H1 (cell line): ENCODE data around the gene WASF3. TPM values are rescaled to one million over a fixed set of nuclear protein-coding genes. Genes with fewer than 3 reads are reported as not detected.

Experiments
- CTCF ChIA-PET: fragments of 300-600 bp; sonication (Branson Sonifier 250); formaldehyde crosslinking; loops from one replicate; lab custom pipeline; 2021; ENCODE audit not compliant: partially characterized antibody; lab: Charles Lee
- POLR2A ChIA-PET: fragments of 300-600 bp; sonication (Branson Sonifier 250); formaldehyde crosslinking; loops from one replicate; lab custom pipeline; 2021; ENCODE audit warnings: inconsistent platforms; ENCODE audit not compliant: partially characterized antibody; lab: Charles Lee
- DNase-seq, 2 experiments: peaks; one replicate each; pipeline versions ENCODE4 v3.0.0 to v3.0.0-alpha.2; 2010 to 2022; ENCODE audit warnings: low spot score in 2 of 2, low read depth in 1 of 2, mixed read lengths in 1 of 2
- FAIRE-seq: peaks from 2 replicates; lab custom pipeline; 2011; peaks lifted over from hg19 to GRCh38; lab: Jason Lieb, UNC
- H2AFZ ChIP-seq: 2 replicates; pipeline ENCODE4 v1.8.1; 2012; ENCODE audit warnings: low read length, inconsistent platforms
- H2AK5ac ChIP-seq: 2 replicates; pipeline ENCODE4 v1.6.1; 2013; ENCODE audit warnings: low read depth, low read length
- H2BK120ac ChIP-seq: replicated peaks from 2 replicates; pipeline ENCODE3; 2013; ENCODE audit warnings: low read depth, low read length, inconsistent platforms
- H2BK12ac ChIP-seq: 2 replicates; pipeline ENCODE4 v1.6.1; 2013; ENCODE audit warnings: low read depth, low read length
- H2BK15ac ChIP-seq: 2 replicates; pipeline ENCODE4 v1.6.1; 2013; ENCODE audit warnings: low read length
- H2BK20ac ChIP-seq: 2 replicates; pipeline ENCODE4 v1.6.1; 2013; ENCODE audit warnings: low read length
- H2BK5ac ChIP-seq: 2 replicates; pipeline ENCODE4 v1.6.1; 2013; ENCODE audit warnings: low read depth, low read length
- H3K14ac ChIP-seq: 2 replicates; pipeline ENCODE4 v1.6.1; 2013; ENCODE audit warnings: inconsistent platforms; ENCODE audit not compliant: insufficient read length
- H3K18ac ChIP-seq: 2 replicates; pipeline ENCODE4 v1.6.1; 2013; ENCODE audit warnings: low read length; ENCODE audit errors: extremely low read depth
- H3K23ac ChIP-seq: 2 replicates; pipeline ENCODE4 v1.6.1; 2013; ENCODE audit warnings: inconsistent platforms; ENCODE audit not compliant: insufficient read length
- H3K23me2 ChIP-seq: 2 replicates; pipeline ENCODE4 v1.6.1; 2013; ENCODE audit warnings: low read depth, low read length
- H3K27ac ChIP-seq: 2 replicates; pipeline ENCODE4 v1.6.1; 2011; ENCODE audit warnings: low read depth, low read length, inconsistent platforms
- H3K27me3 ChIP-seq, 4 experiments: replicated peaks in 1 of 4; 1 replicate in 1 of 4; 2 replicates in 3 of 4; pipeline versions ENCODE4 v1.6.1 to v1.8.1; 2011 to 2013; ENCODE audit warnings: low read length in 3 of 4, mild to moderate bottlenecking in 3 of 4, inconsistent platforms in 2 of 4, mixed read lengths in 2 of 4, moderate library complexity in 1 of 4; ENCODE audit not compliant: control insufficient read depth in 3 of 4, insufficient read depth in 3 of 4; ENCODE audit errors: extremely low read depth in 1 of 4
- H3K36me3 ChIP-seq, 4 experiments: 2 replicates each; pipeline versions ENCODE4 v1.6.1 to v1.8.1; 2011 to 2013; ENCODE audit warnings: mild to moderate bottlenecking in 4 of 4, low read length in 3 of 4, moderate library complexity in 2 of 4, control low read depth in 1 of 4, inconsistent platforms in 1 of 4; ENCODE audit not compliant: insufficient read depth in 4 of 4, control insufficient read depth in 2 of 4
- H3K4ac ChIP-seq: replicated peaks from 2 replicates; pipeline ENCODE3; 2013; ENCODE audit warnings: low read length, low read depth, mixed read lengths, inconsistent platforms; ENCODE audit not compliant: insufficient read length
- H3K4me1 ChIP-seq, 4 experiments: replicated peaks in 1 of 4; 1 replicate in 1 of 4; 2 replicates in 3 of 4; pipeline versions ENCODE4 v1.6.1 to v1.8.1; 2011 to 2013; ENCODE audit warnings: low read length in 3 of 4, inconsistent platforms in 2 of 4, mixed read lengths in 1 of 4; ENCODE audit not compliant: insufficient read depth in 4 of 4, control insufficient read depth in 3 of 4
- H3K4me2 ChIP-seq, 2 experiments: 2 replicates each; pipeline versions ENCODE4 v1.6.1 to v1.8.1; 2011 to 2013; ENCODE audit warnings: low read depth in 2 of 2, low read length in 2 of 2, control low read depth in 1 of 2, inconsistent platforms in 1 of 2, mild to moderate bottlenecking in 1 of 2; ENCODE audit not compliant: insufficient read depth in 1 of 2
- H3K4me3 ChIP-seq, 4 experiments: fragments of 200-600, 300-600 bp in 1 of 4; sonication (generic), shearing (Covaris generic), sonication (Bioruptor Twin) in 1 of 4; 2 replicates each; pipeline versions ENCODE4 v1.5.1 to v1.8.1; 2011 to 2016; ENCODE audit warnings: low read length in 4 of 4, low read depth in 3 of 4, control low read depth in 2 of 4, inconsistent platforms in 2 of 4, mild to moderate bottlenecking in 2 of 4, mixed read lengths in 1 of 4, moderate library complexity in 1 of 4; ENCODE audit not compliant: insufficient read depth in 2 of 4; ENCODE audit errors: extremely low read depth in 1 of 4
- H3K56ac ChIP-seq: replicated peaks from 2 replicates; pipeline ENCODE3; 2013; ENCODE audit warnings: low read depth, mild to moderate bottlenecking, mixed read lengths, low read length, inconsistent platforms; ENCODE audit not compliant: insufficient read length
- H3K79me1 ChIP-seq: 2 replicates; pipeline ENCODE4 v1.6.1; 2013; ENCODE audit warnings: low read depth, low read length, control low read depth
- H3K79me2 ChIP-seq, 2 experiments: 2 replicates each; pipeline versions ENCODE4 v1.6.1 to v1.8.1; 2012 to 2013; ENCODE audit warnings: low read length in 2 of 2, mild to moderate bottlenecking in 2 of 2, inconsistent platforms in 1 of 2; ENCODE audit not compliant: insufficient read depth in 2 of 2, control insufficient read depth in 1 of 2
- H3K9ac ChIP-seq, 4 experiments: replicated peaks in 1 of 4; 1 replicate in 1 of 4; 2 replicates in 3 of 4; pipeline versions ENCODE4 v1.6.1 to v1.8.1; 2011 to 2013; ENCODE audit warnings: low read depth in 3 of 4, low read length in 3 of 4, control low read depth in 2 of 4, mild to moderate bottlenecking in 2 of 4, moderate library complexity in 2 of 4, inconsistent platforms in 1 of 4; ENCODE audit errors: extremely low read depth in 1 of 4
- H3K9me3 ChIP-seq, 2 experiments: 2 replicates each; pipeline versions ENCODE4 v1.6.1 to v1.8.1; 2012 to 2013; ENCODE audit warnings: mild to moderate bottlenecking in 2 of 2, moderate library complexity in 2 of 2, control low read depth in 1 of 2, inconsistent platforms in 1 of 2, low read depth in 1 of 2, low read length in 1 of 2, mixed read lengths in 1 of 2; ENCODE audit not compliant: insufficient read depth in 2 of 2
- H4K20me1 ChIP-seq, 2 experiments: replicated peaks in 1 of 2; 2 replicates each; pipeline versions ENCODE3 to v1.8.1; 2011 to 2013; ENCODE audit warnings: inconsistent platforms in 2 of 2, low read length in 2 of 2, mild to moderate bottlenecking in 1 of 2; ENCODE audit not compliant: insufficient read depth in 2 of 2, control insufficient read depth in 1 of 2
- H4K5ac ChIP-seq: 2 replicates; pipeline ENCODE4 v1.6.1; 2013; ENCODE audit warnings: low read length, low read depth, mixed read lengths, inconsistent platforms; ENCODE audit not compliant: insufficient read length
- H4K8ac ChIP-seq: 2 replicates; pipeline ENCODE4 v1.8.0; 2013; ENCODE audit warnings: mild to moderate bottlenecking, moderate library complexity, low read length, inconsistent platforms; ENCODE audit not compliant: insufficient read depth; ENCODE audit errors: extremely low read depth
- H4K91ac ChIP-seq: replicated peaks from 2 replicates; pipeline ENCODE3; 2013; ENCODE audit warnings: low read length, mixed read lengths, inconsistent platforms; ENCODE audit not compliant: insufficient read length
- ASH2L ChIP-seq: fragments of 200-600, 300-600 bp; sonication (generic); IDR thresholded peaks from one replicate; pipeline ENCODE4 v1.7.1; 2017; ENCODE audit warnings: low read length
- EP300 ChIP-seq, 2 experiments: IDR thresholded peaks; 1 replicate in 1 of 2; 2 replicates in 1 of 2; pipeline ENCODE4 v1.6.1; 2011 to 2012; ENCODE audit warnings: low read depth in 2 of 2, low read length in 2 of 2, mild to moderate bottlenecking in 2 of 2, borderline replicate concordance in 1 of 2, inconsistent platforms in 1 of 2, moderate library complexity in 1 of 2
- FOSL1 ChIP-seq: IDR thresholded peaks from 2 replicates; pipeline ENCODE4 v1.6.1; 2011; ENCODE audit warnings: mild to moderate bottlenecking, low read depth, low read length, moderate library complexity; ENCODE audit not compliant: insufficient read depth
- GABPA ChIP-seq: IDR thresholded peaks from 2 replicates; pipeline ENCODE4 v1.6.1; 2011; ENCODE audit warnings: mild to moderate bottlenecking, low read length, moderate library complexity, borderline replicate concordance; ENCODE audit not compliant: insufficient read depth
- GTF2F1 ChIP-seq: IDR thresholded peaks from 2 replicates; pipeline ENCODE4 v1.6.1; 2012; ENCODE audit warnings: low read depth, low read length, improper control_type of control experiment, borderline replicate concordance
- NANOG ChIP-seq: IDR thresholded peaks from 2 replicates; pipeline ENCODE4 v1.6.1; 2011; ENCODE audit warnings: low read length, low read depth, mild to moderate bottlenecking, inconsistent platforms; ENCODE audit not compliant: insufficient read depth, poor library complexity, severe bottlenecking
- SAP30 ChIP-seq: fragments of 300-600 bp; sonication (generic); IDR thresholded peaks from 2 replicates; pipeline ENCODE4 v1.7.1; 2012; ENCODE audit warnings: low read length, moderate library complexity, mild to moderate bottlenecking, inconsistent platforms; ENCODE audit not compliant: insufficient read depth, insufficient replicate concordance
- SRF ChIP-seq: IDR thresholded peaks from 2 replicates; pipeline ENCODE4 v1.6.1; 2011; ENCODE audit warnings: mild to moderate bottlenecking, low read depth, low read length, moderate library complexity
- polyA plus RNA-seq, 7 experiments: library from polyadenylated mRNA; depleted of rRNA in 3 of 7; stranded (reverse) in 5 of 7; unstranded in 2 of 7; fragments of >200 nt in 5 of 7; fragments of 200-250 nt in 2 of 7; gene quantifications; 1 replicate in 5 of 7; 2 replicates in 1 of 7; 4 replicates in 1 of 7; pipeline versions ENCODE4 v1.2.1 to v1.2.3, GENCODE V29; 2011 to 2013; ENCODE audit warnings: missing spikeins in 2 of 7, mixed read lengths in 2 of 7
- total RNA-seq: library from RNA; stranded (reverse); fragmentation: NEBNext Ultra II Directional; extraction: Animal tissue kit (Norgen Biotek cat#: 25700); gene quantifications from 2 replicates; pipeline ENCODE4 v1.2.1, GENCODE V29; 2021

WASF3 gene
- total and polyA plus RNA-seq, 2 of the 8 experiments (the other 6 are each of a cell fraction or from before 2014, with no cell fraction given): 18.7 to 39.8 TPM

- no peak overlapping the region for H4K91ac ChIP-seq
- H2BK12ac ChIP-seq: no peak overlapping the region
- no peak overlapping the region for H4K5ac ChIP-seq
- H2AK5ac ChIP-seq: no peak overlapping the region
- no peak overlapping the region for H3K23ac ChIP-seq
- no peaks in the 10 kb centered on the region for H3K4me1 ChIP-seq
- no peak overlapping the region for H2BK15ac ChIP-seq
- H3K36me3 ChIP-seq: no peaks in the 10 kb centered on the region
- H3K23me2 ChIP-seq: no peaks in the 10 kb centered on the region
- DNase-seq: no peak
- no peak for FAIRE-seq
- H3K14ac ChIP-seq: no peak overlapping the region
- no peaks in the 10 kb centered on the region for H3K79me2 ChIP-seq
- no peaks in the 10 kb centered on the region for H3K27me3 ChIP-seq
- H3K4me3 ChIP-seq: no peak overlapping the region
- no peak overlapping the region for H2BK5ac ChIP-seq
- no peak overlapping the region for H4K8ac ChIP-seq
- H3K56ac ChIP-seq: no peak overlapping the region
- H2BK120ac ChIP-seq: no peak overlapping the region
- H3K79me1 ChIP-seq: no peaks in the 10 kb centered on the region
- no peak overlapping the region for H3K18ac ChIP-seq
- CTCF ChIA-PET: interaction anchor here (1.4 kb wide), 1 partner anchor 9 kb away, joined by 7 read pairs; no protein-coding TSS in a partner anchor
- no peak overlapping the region for H2AFZ ChIP-seq
- peaks cover 0 to 6% of the 10 kb centered on the region in 2 experiments; a peak in 1 of 4 replicates for H3K9me3 ChIP-seq
- H3K27ac ChIP-seq: no peak overlapping the region
- no peak overlapping the region for H3K9ac ChIP-seq
- POLR2A ChIA-PET: no interaction called here
- no peak overlapping the region for H2BK20ac ChIP-seq
- no peak overlapping the region for H3K4ac ChIP-seq
- no peaks in the 10 kb centered on the region for H4K20me1 ChIP-seq
- no peak overlapping the region for H3K4me2 ChIP-seq
- no peak for TF ChIP-seq NANOG
- no peak for TF ChIP-seq SAP30
- TF ChIP-seq GABPA: no peak
- no peak for TF ChIP-seq EP300 (IDR thresholded peaks at IDR 0.05; ENCODE audit: borderline replicate concordance in 1 of 2, low read depth in 2 of 2, low read length in 2 of 2)
- TF ChIP-seq GTF2F1: no peak
- no peak for TF ChIP-seq FOSL1
- no peak for TF ChIP-seq SRF
- no peak for TF ChIP-seq ASH2L
Observed at GRCh38 chr13:26727633-26728032, 170.2 kb downstream of the WASF3 start.
